Erythroblast (primary cell): ENCODE data around the gene PCDHAC2.

ENCODE experiments used
- GATA1 ChIP-seq: IDR thresholded peaks from 2 replicates; pipeline ENCODE4 v1.6.1; 2011; ENCODE audit warnings: low read depth, mild to moderate bottlenecking, control low read depth, low read length, moderate library complexity
- POLR2A ChIP-seq: IDR thresholded peaks from 2 replicates; pipeline ENCODE4 v1.6.1; 2011; ENCODE audit warnings: mild to moderate bottlenecking, low read length

DNA sequence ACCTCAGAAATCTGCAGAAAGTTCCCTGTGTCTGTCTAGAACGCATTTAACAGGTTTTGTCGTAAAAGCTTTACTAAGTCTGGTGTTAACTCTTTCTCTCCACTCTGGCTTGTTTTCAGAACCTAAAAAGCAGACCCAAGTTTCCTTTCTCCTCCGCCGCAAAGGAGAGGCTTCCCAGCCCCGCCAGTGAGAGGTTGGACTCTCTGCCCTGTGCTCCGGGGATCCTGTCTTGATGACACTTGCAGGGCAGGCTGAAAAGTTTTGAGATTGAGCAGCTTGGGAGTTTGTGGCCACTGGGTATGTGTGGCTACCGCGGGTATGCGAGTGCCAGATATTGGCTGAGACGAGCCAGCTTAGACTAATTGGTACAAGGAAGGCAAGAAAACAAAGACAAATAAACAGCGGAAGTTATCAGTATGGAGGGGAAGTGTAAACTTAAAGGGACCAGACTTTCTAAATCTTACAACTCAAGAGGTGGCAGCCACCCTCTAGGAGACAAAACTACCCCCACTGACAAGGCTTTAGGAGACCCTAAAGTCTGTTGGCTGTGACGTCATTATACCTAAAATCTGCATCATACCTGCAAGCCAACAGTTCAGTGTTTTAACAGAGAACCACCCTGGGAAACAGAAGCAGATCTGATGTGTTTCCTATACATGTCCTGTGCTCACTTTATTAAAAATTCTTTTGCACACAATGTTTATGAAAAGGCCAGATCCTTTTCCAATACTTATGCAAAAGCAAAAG, 43.9 kb downstream of the PCDHAC2 start:
- TF ChIP-seq POLR2A, result no peak
- TF ChIP-seq GATA1, result no peak
